Adrenal gland (tissue), 5 donors: ENCODE measurements around the gene PTPRN2.

Experiments used
- CTCF ChIP-seq, 6 experiments: fragments of 450-650 bp in 4 of 6; fragments of 200-600 bp in 2 of 6; sonication (generic) in 1 of 6; IDR thresholded peaks; 1 replicate in 5 of 6; 2 replicates in 1 of 6; pipeline versions ENCODE4 v1.5.1 to v1.8.0; 2016 to 2021; ENCODE audit warnings: antibody characterized with exemption in 6 of 6, mild to moderate bottlenecking in 2 of 6, moderate library complexity in 1 of 6
- POLR2A ChIP-seq, 2 donors: fragments of 450-650 bp; IDR thresholded peaks; one replicate each; pipeline ENCODE4 v1.6.1; 2017; ENCODE audit warnings: antibody characterized with exemption in 2 of 2, mild to moderate bottlenecking in 2 of 2, moderate library complexity in 1 of 2
- donor health status: DM: no; HTN: no; CAD: no.

GRCh38 chr7:157658851-157659412 lies 928.7 kb downstream of the PTPRN2 start:
- TF ChIP-seq CTCF (IDR thresholded peaks at IDR 0.05) (no peak), POLR2A (IDR thresholded peaks at IDR 0.05) (no peak)
